B cell (primary cell): Measurements from ENCODE around the gene CANX. TPM values are rescaled to one million over a fixed set of nuclear protein-coding genes. Genes with fewer than 3 reads are reported as not detected.

Experiments
- ATAC-seq: fragments of 200-7000 bp; cut with Tn5 transposase; one replicate; pipeline ENCODE4 v1.10.0; 2021; ENCODE audit warnings: low read depth, mild to moderate bottlenecking, moderate number of reproducible peaks, moderate library complexity
- CTCF ChIA-PET: fragments of 350-600 bp; sonication (Branson Sonifier 250); formaldehyde crosslinking; loops from one replicate; lab custom pipeline; 2021; ENCODE audit warnings: antibody characterized with exemption, inconsistent platforms; lab: Charles Lee
- POLR2A ChIA-PET: fragments of 350-600 bp; sonication (Branson Sonifier 250); formaldehyde crosslinking; loops from one replicate; lab custom pipeline; 2021; ENCODE audit warnings: antibody characterized with exemption; lab: Charles Lee
- DNase-seq: peaks from one replicate; pipeline ENCODE4 v3.0.0; 2013
- H2AFZ ChIP-seq: 2 replicates; pipeline ENCODE4 v1.6.1; 2012; ENCODE audit warnings: mild to moderate bottlenecking, low read depth, low read length; ENCODE audit not compliant: insufficient read depth, poor library complexity, severe bottlenecking
- H3K27ac ChIP-seq, 2 donors: 1 replicate in 1 of 2; 2 replicates in 1 of 2; pipeline ENCODE4 v1.5.1; 2012 to 2013; ENCODE audit warnings: low read length in 2 of 2, mild to moderate bottlenecking in 2 of 2, moderate library complexity in 1 of 2
- H3K27me3 ChIP-seq, 4 experiments: fragments of 200-600 bp in 1 of 4; sonication (generic) in 1 of 4; replicated peaks in 1 of 4; 1 replicate in 2 of 4; 2 replicates in 2 of 4; pipeline versions ENCODE4 v1.6.1 to v1.7.0; 2013 to 2016; ENCODE audit warnings: low read length in 3 of 4, mild to moderate bottlenecking in 2 of 4, mixed read lengths in 1 of 4, moderate library complexity in 1 of 4; ENCODE audit not compliant: insufficient read depth in 4 of 4, control insufficient read depth in 3 of 4; ENCODE audit errors: control extremely low read depth in 1 of 4
- H3K36me3 ChIP-seq, 2 experiments: replicated peaks in 1 of 2; 1 replicate in 1 of 2; 2 replicates in 1 of 2; pipeline versions ENCODE4 v1.6.1 to v1.7.1; 2013; ENCODE audit warnings: low read length in 1 of 2; ENCODE audit not compliant: insufficient read depth in 2 of 2, control insufficient read depth in 1 of 2; ENCODE audit errors: control extremely low read depth in 1 of 2, extremely low read depth in 1 of 2
- H3K4me1 ChIP-seq, 2 donors: fragments of 200-600 bp in 1 of 2; sonication (generic) in 1 of 2; 1 replicate in 1 of 2; 2 replicates in 1 of 2; pipeline versions ENCODE4 v1.5.1 to v1.6.1; 2013 to 2017; ENCODE audit warnings: low read length in 2 of 2; ENCODE audit not compliant: control insufficient read depth in 2 of 2, insufficient read depth in 2 of 2
- H3K4me2 ChIP-seq: replicated peaks from 2 replicates; pipeline ENCODE3; 2012; ENCODE audit warnings: mild to moderate bottlenecking, low read depth, low read length; ENCODE audit not compliant: poor library complexity, severe bottlenecking
- H3K4me3 ChIP-seq, 5 experiments: fragments of 200-600 bp in 1 of 5; sonication (generic) in 1 of 5; 1 replicate in 3 of 5; 2 replicates in 2 of 5; pipeline versions ENCODE4 v1.5.1 to v1.7.0; 2011 to 2016; ENCODE audit warnings: low read length in 4 of 5, mild to moderate bottlenecking in 4 of 5, low read depth in 2 of 5, control low read depth in 1 of 5, moderate library complexity in 1 of 5; ENCODE audit not compliant: insufficient read depth in 1 of 5; ENCODE audit errors: control extremely low read depth in 1 of 5, extremely low read depth in 1 of 5
- H3K79me2 ChIP-seq: fragments of 200-600 bp; sonication (generic); one replicate; pipeline ENCODE4 v1.6.0; 2016; ENCODE audit warnings: low read length; ENCODE audit not compliant: control insufficient read depth, insufficient read depth
- H3K9ac ChIP-seq: fragments of 200-600 bp; sonication (generic); 2 replicates; pipeline ENCODE4 v1.6.1; 2017; ENCODE audit warnings: mild to moderate bottlenecking, low read length, moderate library complexity
- H3K9me3 ChIP-seq, 3 donors: one replicate each; pipeline versions ENCODE4 v1.6.1 to v1.7.1; 2013; ENCODE audit warnings: low read length in 2 of 3; ENCODE audit not compliant: control insufficient read depth in 2 of 3, insufficient read depth in 1 of 3; ENCODE audit errors: control extremely low read depth in 1 of 3
- H4K20me1 ChIP-seq: 2 replicates; pipeline ENCODE4 v1.6.0; 2012; ENCODE audit warnings: mild to moderate bottlenecking, low read length; ENCODE audit not compliant: insufficient read depth, control insufficient read depth, poor library complexity, severe bottlenecking
- H3K27ac Mint-ChIP-seq: one replicate; pipeline ENCODE4 v1.8.0; 2021; ENCODE audit warnings: mixed read lengths
- H3K27me3 Mint-ChIP-seq: one replicate; pipeline ENCODE4 v1.8.0; 2021; ENCODE audit warnings: mixed read lengths
- H3K4me1 Mint-ChIP-seq: one replicate; pipeline ENCODE4 v1.8.0; 2021; ENCODE audit warnings: mixed read lengths
- H3K4me3 Mint-ChIP-seq: one replicate; pipeline ENCODE4 v1.8.0; 2021; ENCODE audit warnings: mixed read lengths
- H3K9me3 Mint-ChIP-seq: one replicate; pipeline ENCODE4 v1.8.0; 2022; ENCODE audit warnings: mixed read lengths; ENCODE audit not compliant: insufficient read depth
- EZH2 ChIP-seq: IDR thresholded peaks from 2 replicates; pipeline ENCODE4 v1.6.1; 2012; ENCODE audit warnings: borderline replicate concordance, low read depth, mild to moderate bottlenecking, moderate library complexity, low read length; ENCODE audit not compliant: insufficient read depth, poor library complexity, severe bottlenecking
- WGBS: methylation state at CpG from one replicate; pipeline ENCODE4 v1.1.5; 2013; ENCODE audit warnings: missing lambda C conversion rate; ENCODE audit not compliant: insufficient coverage; 5-methylcytosine and 5-hydroxymethylcytosine counted together
- intact Hi-C: fragments of 100-400 bp; cut with micrococcal nuclease; formaldehyde crosslinking; loops from one replicate; pipeline ENCODE4 v1.10.0; 2022
- polyA plus RNA-seq: library from polyadenylated mRNA; depleted of rRNA; stranded (reverse); fragments of >200 nt; gene quantifications from 2 replicates; pipeline ENCODE4 v1.2.3, GENCODE V29; 2012
- total RNA-seq, 2 donors: library from RNA; stranded (reverse); fragments of 120-200 nt in 1 of 2; gene quantifications; 1 replicate in 1 of 2; 2 replicates in 1 of 2; pipeline versions ENCODE4 v1.2.3 to v1.2.4, GENCODE V29; 2013 to 2022
- TF ChIP-seq, protein P1 (sequence below): fragments of 200-600 bp; IDR thresholded peaks from one replicate; pipeline ENCODE4 v1.8.0; 2022; ENCODE audit warnings: antibody characterized with exemption, mild to moderate bottlenecking

CANX gene
- total and polyA plus RNA-seq, 2 donors (not counting 1 experiment from before 2014, with no cell fraction given): 21.0 to 179 TPM

- no peaks in the 10 kb centered on the region for H3K9me3 Mint-ChIP-seq
- peak; percentile 22 for DNase-seq
Measured at GRCh38 chr5:179731791-179732411, 33.1 kb downstream of the CANX start.

More at GRCh38 chr5:179731791-179732411, 33.1 kb downstream of the CANX start:
- Histone ChIP-seq H3K9me3 (no peaks in the 10 kb centered on the region), H3K79me2 (peaks cover 37% of the 10 kb centered on the region), H3K4me2 (peak overlapping the region; percentile 91), H3K27me3 (no peaks in the 10 kb centered on the region), H3K9ac (peak overlapping the region; percentile 88), H3K36me3 (peaks cover 0 to 28% of the 10 kb centered on the region in 2 experiments), H3K4me1 (peaks cover 19 to 23% of the 10 kb centered on the region in 2 donors), H2AFZ (peak overlapping the region; percentile 78), H3K4me3 (peak overlapping the region; percentile 61 to 93 (median 74)), H3K27ac (peak overlapping the region; percentile 50 to 89), H4K20me1 (peaks cover 26% of the 10 kb centered on the region)
- peak; percentile 0 for ATAC-seq
- TF ChIP-seq, protein P1, sequence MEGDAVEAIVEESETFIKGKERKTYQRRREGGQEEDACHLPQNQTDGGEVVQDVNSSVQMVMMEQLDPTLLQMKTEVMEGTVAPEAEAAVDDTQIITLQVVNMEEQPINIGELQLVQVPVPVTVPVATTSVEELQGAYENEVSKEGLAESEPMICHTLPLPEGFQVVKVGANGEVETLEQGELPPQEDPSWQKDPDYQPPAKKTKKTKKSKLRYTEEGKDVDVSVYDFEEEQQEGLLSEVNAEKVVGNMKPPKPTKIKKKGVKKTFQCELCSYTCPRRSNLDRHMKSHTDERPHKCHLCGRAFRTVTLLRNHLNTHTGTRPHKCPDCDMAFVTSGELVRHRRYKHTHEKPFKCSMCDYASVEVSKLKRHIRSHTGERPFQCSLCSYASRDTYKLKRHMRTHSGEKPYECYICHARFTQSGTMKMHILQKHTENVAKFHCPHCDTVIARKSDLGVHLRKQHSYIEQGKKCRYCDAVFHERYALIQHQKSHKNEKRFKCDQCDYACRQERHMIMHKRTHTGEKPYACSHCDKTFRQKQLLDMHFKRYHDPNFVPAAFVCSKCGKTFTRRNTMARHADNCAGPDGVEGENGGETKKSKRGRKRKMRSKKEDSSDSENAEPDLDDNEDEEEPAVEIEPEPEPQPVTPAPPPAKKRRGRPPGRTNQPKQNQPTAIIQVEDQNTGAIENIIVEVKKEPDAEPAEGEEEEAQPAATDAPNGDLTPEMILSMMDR: no peak
- no peak for TF ChIP-seq EZH2
- ChIA-PET POLR2A (interaction anchor here (0.6 to 2.0 kb wide), 8 partner anchors 28 to 109 kb away, joined by 3 to 10 read pairs (median 3); partner anchors contain the start of genes HNRNPH1, LTC4S and SQSTM1), CTCF (interaction anchor here (0.6 to 1.5 kb wide), 7 partner anchors 11 to 108 kb away, joined by 3 to 6 read pairs (median 3); partner anchors contain the start of gene HNRNPH1)
- Mint-ChIP-seq H3K4me3 (peak overlapping the region; percentile 88), H3K27ac (peak overlapping the region; percentile 95), H3K27me3 (no peaks in the 10 kb centered on the region), H3K4me1 (peaks cover 36% of the 10 kb centered on the region)
- intact Hi-C loops: loop anchor here (1.0 to 5.0 kb wide), 12 partner anchors 31 to 760 kb away; partner anchors contain the start of genes CANX, CNOT6, HNRNPH1 and MAPK9
- 74% methylated on average over 16 of the region's 24 CpGs for WGBS
